CD4-positive, alpha-beta T cell (primary cell): Measurements from ENCODE around the gene FBXW10. TPM values are rescaled to one million over a fixed set of nuclear protein-coding genes. Genes with fewer than 3 reads are reported as not detected.
"Not testable (repeated sequence)": the region's sequence is repeated elsewhere in the genome, so short reads cannot be mapped to it uniquely, and the experiment has no call there.

Experiments used
- ATAC-seq: fragments of 200-7000 bp; cut with Tn5 transposase; one replicate; pipeline ENCODE4 v1.10.0; 2022; ENCODE audit warnings: mild to moderate bottlenecking; ENCODE audit not compliant: poor library complexity
- CTCF ChIA-PET: fragments of 350-600 bp; sonication (Branson Sonifier 250); formaldehyde crosslinking; loops from one replicate; lab custom pipeline; 2021; ENCODE audit warnings: antibody characterized with exemption, inconsistent platforms; lab: Charles Lee
- POLR2A ChIA-PET: fragments of 350-600 bp; sonication (Branson Sonifier 250); formaldehyde crosslinking; loops from one replicate; lab custom pipeline; 2021; ENCODE audit warnings: antibody characterized with exemption, inconsistent platforms; lab: Charles Lee
- DNase-seq, 14 experiments: peaks; one replicate each; pipeline ENCODE4 v3.0.0-alpha.2; 2013 to 2020; ENCODE audit warnings: mixed read lengths in 2 of 14
- H3K27ac ChIP-seq, 2 donors: one replicate each; pipeline versions ENCODE4 v1.5.1 to v1.7.0; 2013; ENCODE audit warnings: low read length in 2 of 2, low read depth in 1 of 2, mild to moderate bottlenecking in 1 of 2
- H3K27me3 ChIP-seq, 2 experiments: 1 replicate in 1 of 2; 2 replicates in 1 of 2; pipeline versions ENCODE4 v1.6.1 to v1.7.0; 2013; ENCODE audit warnings: low read length in 2 of 2, control low read depth in 1 of 2, mild to moderate bottlenecking in 1 of 2, moderate library complexity in 1 of 2; ENCODE audit not compliant: insufficient read depth in 2 of 2, control insufficient read depth in 1 of 2
- H3K36me3 ChIP-seq: one replicate; pipeline ENCODE4 v1.6.1; 2013; ENCODE audit warnings: low read length, control low read depth; ENCODE audit not compliant: insufficient read depth
- H3K4me1 ChIP-seq: one replicate; pipeline ENCODE4 v1.6.1; 2013; ENCODE audit warnings: low read length, control low read depth; ENCODE audit not compliant: insufficient read depth
- H3K4me3 ChIP-seq: one replicate; pipeline ENCODE4 v1.5.1; 2013; ENCODE audit warnings: mild to moderate bottlenecking, low read length, moderate library complexity
- H3K9me3 ChIP-seq, 2 experiments: 1 replicate in 1 of 2; 2 replicates in 1 of 2; pipeline versions ENCODE4 v1.6.1 to v1.7.0; 2013; ENCODE audit warnings: low read length in 2 of 2, mild to moderate bottlenecking in 2 of 2, control low read depth in 1 of 2, moderate library complexity in 1 of 2; ENCODE audit not compliant: control insufficient read depth in 1 of 2, insufficient read depth in 1 of 2
- H3K27ac Mint-ChIP-seq: one replicate; pipeline ENCODE4 v1.8.0; 2020; ENCODE audit warnings: mixed read lengths
- H3K27me3 Mint-ChIP-seq: one replicate; pipeline ENCODE4 v1.8.0; 2021; ENCODE audit warnings: mixed read lengths
- H3K36me3 Mint-ChIP-seq: one replicate; pipeline ENCODE4 v1.8.0; 2021; ENCODE audit warnings: low read depth, mixed read lengths
- H3K4me1 Mint-ChIP-seq: one replicate; pipeline ENCODE4 v1.8.0; 2021; ENCODE audit warnings: low read depth, mixed read lengths
- H3K4me3 Mint-ChIP-seq: one replicate; pipeline ENCODE4 v1.8.0; 2020; ENCODE audit warnings: mild to moderate bottlenecking, mixed read lengths
- H3K9me3 Mint-ChIP-seq: one replicate; pipeline ENCODE4 v1.8.0; 2020; ENCODE audit warnings: mixed read lengths
- CTCF ChIP-seq: fragments of 200-600 bp; IDR thresholded peaks from one replicate; pipeline ENCODE4 v1.8.0; 2022; ENCODE audit warnings: antibody characterized with exemption, mild to moderate bottlenecking
- intact Hi-C, 2 experiments: fragments of 100-400 bp; cut with DNase I in 1 of 2; cut with micrococcal nuclease in 1 of 2; formaldehyde crosslinking; loops; one replicate each; pipeline versions ENCODE4 v1.15.1 to v1.9.0; 2023 to 2025; cut with DNase I, micrococcal nuclease
- total RNA-seq, 174 experiments: library from RNA in 2 of 174; stranded (reverse) in 2 of 174; gene quantifications; one replicate each; pipeline ENCODE4 v1.2.3 and lab custom pipeline; 2021 to 2026

FBXW10 gene
- total RNA-seq, 2 experiments from 2014 or later = not detected

DNA sequence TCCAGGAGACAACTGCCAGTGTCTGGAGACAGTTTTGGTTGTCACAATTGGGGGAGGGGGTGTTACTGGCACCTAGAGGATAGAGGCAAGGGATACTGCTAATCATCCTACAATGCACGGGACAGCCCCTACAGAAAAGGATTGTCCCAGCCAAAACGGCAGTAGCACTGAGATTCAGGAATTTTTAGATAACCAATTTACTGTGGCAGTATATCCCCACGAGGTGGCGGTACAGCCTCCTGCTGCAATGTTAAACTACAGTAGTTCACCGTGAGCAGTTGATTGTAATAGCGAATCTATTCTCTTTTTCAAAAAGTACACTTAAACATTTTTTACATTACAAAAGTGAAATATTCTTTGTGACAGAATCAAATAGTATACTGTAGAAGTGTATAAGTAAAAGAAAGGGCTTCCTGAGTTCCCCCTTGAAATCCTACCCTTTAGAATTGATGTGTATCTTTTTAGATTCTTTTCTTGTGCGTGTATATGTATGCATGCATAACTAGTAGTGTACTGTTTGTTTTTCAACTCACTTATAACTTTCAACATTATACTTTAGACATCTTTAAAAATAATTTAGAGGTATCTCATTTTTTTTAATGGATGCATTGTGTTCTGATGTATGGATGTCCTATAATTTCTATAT is 31.4 kb upstream of the FBXW10 start:
- H3K27ac Mint-ChIP-seq, H3K4me3 ChIP-seq, H3K4me1 Mint-ChIP-seq, H3K27ac ChIP-seq, H3K9me3 ChIP-seq, CTCF ChIA-PET, intact Hi-C loops, H3K27me3 Mint-ChIP-seq, H3K9me3 Mint-ChIP-seq, H3K4me3 Mint-ChIP-seq, H3K4me1 ChIP-seq, H3K27me3 ChIP-seq, H3K36me3 Mint-ChIP-seq, H3K36me3 ChIP-seq, POLR2A ChIA-PET: not testable (repeated sequence)
- TF ChIP-seq CTCF = peak; percentile 58
- ATAC-seq = peak; percentile 83
- peak; percentile 39 to 75 (median 58) for DNase-seq

DNA sequence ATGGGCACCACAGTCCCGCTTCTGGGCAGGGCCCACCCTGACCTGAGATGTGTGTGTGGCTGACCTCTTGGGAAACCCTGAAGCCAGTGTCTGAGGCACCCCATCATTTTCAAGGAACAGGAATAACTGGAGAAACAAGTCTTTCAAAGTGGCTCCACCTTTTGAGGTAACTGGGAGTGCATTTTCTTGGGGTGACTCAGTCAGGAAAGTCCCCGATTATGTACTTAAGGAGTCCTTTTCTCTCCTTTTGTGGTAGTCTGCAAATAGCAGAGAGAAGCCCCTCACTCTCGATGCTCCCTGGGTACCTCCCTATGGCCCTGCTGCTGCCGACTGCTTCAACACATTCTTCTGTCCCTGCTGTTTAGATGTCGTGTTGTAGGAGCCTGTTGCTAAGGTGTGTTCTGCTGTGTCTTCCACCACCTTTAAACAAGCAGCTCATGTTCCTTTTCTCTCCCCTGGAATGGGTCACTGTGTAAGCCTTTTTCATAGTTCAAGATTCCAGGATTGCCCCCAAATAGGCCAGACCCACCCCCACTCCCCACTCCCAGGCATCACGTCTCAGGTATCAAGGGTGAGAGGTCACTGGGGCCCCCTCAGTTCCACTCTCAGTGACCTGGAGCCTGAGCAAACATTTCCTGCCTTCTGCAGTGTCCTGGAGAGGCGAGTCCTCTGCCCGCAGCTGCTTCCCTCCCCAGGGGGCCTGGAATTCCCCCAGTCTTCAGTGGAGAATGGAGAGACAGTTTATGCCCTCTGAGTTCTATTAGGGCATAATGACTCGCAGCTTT is 25.0 kb upstream of the FBXW10 start:
- intact Hi-C loops, ATAC-seq, H3K27ac Mint-ChIP-seq: not testable (repeated sequence)

DNA sequence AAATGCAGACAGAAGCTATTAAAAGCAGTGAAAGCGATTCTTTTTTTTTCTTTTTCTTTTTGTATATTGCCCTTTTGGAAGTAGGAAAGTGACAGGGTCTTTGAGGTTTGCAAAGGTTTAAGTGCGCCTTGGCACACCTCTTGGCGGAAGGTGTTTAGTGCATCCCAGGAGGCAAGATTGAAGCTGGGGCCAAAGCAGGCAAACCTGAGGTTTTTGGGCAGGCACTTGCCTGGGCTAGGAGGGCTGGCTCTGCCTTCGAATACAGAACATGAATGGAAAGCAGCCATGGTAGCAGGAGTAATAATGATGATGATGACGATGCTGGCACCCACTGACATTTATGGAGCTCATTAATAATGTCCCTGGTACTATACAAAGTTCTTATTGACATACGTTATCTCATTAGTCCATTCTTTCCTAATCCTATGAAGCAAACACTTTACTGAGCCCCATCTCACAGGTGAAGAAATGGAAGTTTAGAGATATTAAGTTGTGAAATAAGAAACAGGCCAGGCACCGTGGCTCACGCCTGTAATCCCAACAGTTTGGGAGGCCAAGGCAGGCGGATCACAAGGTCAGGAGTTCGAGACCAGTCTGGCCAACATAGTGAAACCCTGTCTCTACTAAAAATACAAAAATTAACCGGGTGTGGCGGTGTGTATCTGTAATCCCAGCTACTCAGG is 24.3 kb upstream of the FBXW10 start:
- H3K4me1 Mint-ChIP-seq, H3K27me3 ChIP-seq, ATAC-seq, H3K9me3 ChIP-seq, H3K27ac ChIP-seq, CTCF ChIA-PET, DNase-seq, H3K4me3 ChIP-seq, H3K9me3 Mint-ChIP-seq, POLR2A ChIA-PET, H3K4me3 Mint-ChIP-seq, intact Hi-C loops, H3K36me3 ChIP-seq, H3K27ac Mint-ChIP-seq, H3K4me1 ChIP-seq, H3K27me3 Mint-ChIP-seq, H3K36me3 Mint-ChIP-seq: not testable (repeated sequence)

More for the DNA sequence above, 25.0 kb upstream of the FBXW10 start:
- DNase-seq, H3K4me3 Mint-ChIP-seq, H3K4me1 ChIP-seq, H3K36me3 Mint-ChIP-seq, H3K9me3 Mint-ChIP-seq, H3K9me3 ChIP-seq, H3K27me3 ChIP-seq, H3K27me3 Mint-ChIP-seq, CTCF ChIA-PET, H3K4me3 ChIP-seq, H3K27ac ChIP-seq, H3K36me3 ChIP-seq, H3K4me1 Mint-ChIP-seq, POLR2A ChIA-PET: not testable (repeated sequence)

- not testable (repeated sequence) for H3K9me3 Mint-ChIP-seq, ATAC-seq
Observed at GRCh38 chr17:18721775-18722547, 21.9 kb upstream of the FBXW10 start.

GRCh38 chr17:18722612-18723011 is 21.2 kb upstream of the FBXW10 start:
- H3K36me3 Mint-ChIP-seq, H3K4me3 Mint-ChIP-seq, H3K27ac Mint-ChIP-seq, H3K27ac ChIP-seq, H3K9me3 Mint-ChIP-seq, POLR2A ChIA-PET, H3K27me3 ChIP-seq, ATAC-seq, intact Hi-C loops, H3K36me3 ChIP-seq, DNase-seq, H3K27me3 Mint-ChIP-seq, H3K4me1 Mint-ChIP-seq, H3K4me3 ChIP-seq, H3K9me3 ChIP-seq, H3K4me1 ChIP-seq, CTCF ChIA-PET: not testable (repeated sequence)

More at GRCh38 chr17:18721775-18722547, 21.9 kb upstream of the FBXW10 start:
- H3K4me3 ChIP-seq, H3K27me3 ChIP-seq, DNase-seq, POLR2A ChIA-PET, H3K4me3 Mint-ChIP-seq, H3K9me3 ChIP-seq, H3K36me3 Mint-ChIP-seq, H3K4me1 ChIP-seq, H3K27me3 Mint-ChIP-seq, H3K27ac ChIP-seq, H3K36me3 ChIP-seq, intact Hi-C loops, H3K27ac Mint-ChIP-seq, H3K4me1 Mint-ChIP-seq, CTCF ChIA-PET: not testable (repeated sequence)

DNA sequence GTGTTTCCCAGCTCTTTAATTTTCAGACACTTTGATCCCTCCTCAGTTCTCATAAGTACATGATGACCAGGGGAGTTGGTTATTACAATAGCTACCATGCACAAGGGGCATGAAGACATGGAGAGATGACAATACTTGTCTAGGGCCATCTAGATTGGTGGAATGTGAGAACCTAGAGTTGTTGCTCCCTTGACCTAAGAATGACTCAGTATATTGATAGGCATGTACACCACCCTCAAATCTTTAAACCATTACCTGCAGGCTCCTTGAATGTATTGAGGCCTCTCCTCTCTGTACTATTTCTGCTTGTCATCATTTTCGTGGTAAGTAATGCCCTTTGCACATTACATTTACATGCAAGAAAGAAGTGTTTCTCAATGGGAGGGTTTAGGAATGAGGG is 20.3 kb upstream of the FBXW10 start:
- H3K27me3 ChIP-seq, H3K27me3 Mint-ChIP-seq, H3K9me3 ChIP-seq, CTCF ChIA-PET, intact Hi-C loops, H3K4me3 ChIP-seq, POLR2A ChIA-PET, H3K9me3 Mint-ChIP-seq, H3K4me1 Mint-ChIP-seq, H3K4me1 ChIP-seq, H3K27ac Mint-ChIP-seq, ATAC-seq, H3K4me3 Mint-ChIP-seq, H3K27ac ChIP-seq, DNase-seq, H3K36me3 Mint-ChIP-seq, H3K36me3 ChIP-seq: not testable (repeated sequence)
